GM19452 (cell line): ENCODE measurements around the gene CTSE.

Experiments used
- ATAC-seq: cut with Tn5 transposase; IDR thresholded peaks from one replicate; pipeline ENCODE4 v1.9.1; 2021; ENCODE audit not compliant: unreplicated experiment

The CTSE gene

DNA sequence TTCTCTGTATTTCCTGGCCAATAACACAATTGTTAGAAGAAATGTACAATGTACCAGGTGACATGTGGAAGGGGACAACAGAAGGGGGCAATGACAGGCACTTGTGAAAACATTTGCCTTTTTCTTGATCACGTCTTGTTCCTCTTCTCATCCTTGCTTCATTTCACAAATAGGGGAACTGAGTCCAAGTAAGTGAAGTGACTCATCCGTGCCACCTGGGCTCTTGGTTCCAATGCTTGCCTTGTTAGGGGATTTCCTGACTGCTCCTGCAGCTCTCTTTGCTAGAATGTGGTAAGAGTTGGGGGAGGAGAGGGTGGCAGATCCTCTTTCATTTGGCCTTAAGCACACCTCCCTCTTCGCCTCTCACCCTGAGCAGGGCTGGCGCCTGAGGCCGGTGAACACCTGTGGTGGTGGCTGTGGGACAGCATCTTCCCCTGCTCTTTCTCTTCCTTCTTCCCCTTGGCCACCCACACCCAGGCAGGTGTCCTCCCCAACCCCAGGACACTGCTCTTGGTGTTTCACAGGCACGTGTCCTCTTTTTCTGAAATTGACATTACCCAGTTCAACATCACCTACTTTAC is 27.1 kb upstream of the CTSE start:
- peak; percentile 82 for ATAC-seq

DNA sequence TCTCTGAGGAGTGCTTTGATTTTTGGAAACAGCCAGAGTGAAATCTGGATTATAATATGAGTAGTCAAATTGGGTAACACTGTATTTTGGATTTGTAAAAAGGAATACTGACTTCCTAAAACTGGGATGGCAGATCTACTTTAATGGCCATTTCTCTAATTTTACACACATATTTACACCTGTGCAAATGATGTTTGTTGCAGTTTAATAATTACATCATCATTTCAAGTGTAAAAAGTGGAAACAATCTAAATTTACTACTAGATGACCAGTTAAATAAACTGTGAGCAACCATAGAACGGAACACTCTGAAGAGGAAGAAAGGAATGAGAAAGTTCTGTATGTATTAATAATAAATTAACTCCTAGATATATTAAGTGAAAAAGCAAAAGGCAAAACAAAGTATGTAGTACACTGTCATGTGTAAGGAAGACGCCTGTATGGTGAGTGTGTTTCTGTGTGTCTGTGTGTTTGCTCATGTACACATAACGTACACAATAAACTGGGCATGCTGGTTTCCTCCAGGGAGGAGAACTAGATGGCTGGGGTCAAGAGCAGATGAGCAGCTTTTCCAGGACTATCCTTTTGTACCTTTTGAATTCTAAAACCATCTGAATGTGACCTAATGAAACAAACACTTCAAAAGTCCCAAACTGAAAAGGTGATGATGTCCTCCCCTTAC is 26.4 kb upstream of the CTSE start:
- no peak for ATAC-seq

DNA sequence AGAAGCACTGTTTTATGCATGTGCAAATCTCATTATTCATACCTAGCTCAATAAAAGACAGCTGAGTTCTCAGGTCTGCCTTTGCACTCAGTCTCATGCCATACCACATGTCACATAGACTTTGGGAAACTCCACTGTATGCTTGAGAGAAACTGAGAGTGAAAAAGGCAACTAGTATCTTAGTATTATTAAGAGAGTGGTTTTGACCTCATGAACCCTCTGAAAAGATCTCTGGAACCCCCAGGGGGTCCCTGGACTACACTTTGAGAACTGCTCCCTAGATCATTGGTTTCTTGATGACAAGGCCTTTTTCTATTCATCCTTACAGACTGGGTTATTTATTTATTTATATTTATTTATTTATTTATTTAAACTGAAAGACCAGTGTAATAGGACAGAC is 25.6 kb upstream of the CTSE start:
- peak; percentile 40 for ATAC-seq

DNA sequence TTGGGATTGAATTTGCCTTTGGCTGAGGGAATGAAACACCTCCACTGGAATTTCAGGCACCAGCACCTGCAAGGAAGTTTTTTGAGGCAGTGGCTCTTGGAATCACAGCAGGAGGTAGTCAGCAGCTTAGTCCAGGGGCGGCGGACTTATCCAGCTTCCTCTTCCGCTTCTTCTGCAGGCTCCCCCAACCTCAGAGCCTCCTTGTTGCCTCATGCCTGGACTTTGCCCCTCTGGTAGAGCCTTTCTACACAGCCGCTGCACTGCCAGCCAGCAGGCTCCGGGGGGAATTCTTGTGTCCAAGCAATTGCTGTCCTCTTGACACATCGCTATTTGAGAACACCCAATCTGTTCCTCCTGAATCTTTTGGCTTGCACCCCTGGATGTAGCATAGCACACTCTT is 24.9 kb upstream of the CTSE start:
- ATAC-seq = no peak

DNA sequence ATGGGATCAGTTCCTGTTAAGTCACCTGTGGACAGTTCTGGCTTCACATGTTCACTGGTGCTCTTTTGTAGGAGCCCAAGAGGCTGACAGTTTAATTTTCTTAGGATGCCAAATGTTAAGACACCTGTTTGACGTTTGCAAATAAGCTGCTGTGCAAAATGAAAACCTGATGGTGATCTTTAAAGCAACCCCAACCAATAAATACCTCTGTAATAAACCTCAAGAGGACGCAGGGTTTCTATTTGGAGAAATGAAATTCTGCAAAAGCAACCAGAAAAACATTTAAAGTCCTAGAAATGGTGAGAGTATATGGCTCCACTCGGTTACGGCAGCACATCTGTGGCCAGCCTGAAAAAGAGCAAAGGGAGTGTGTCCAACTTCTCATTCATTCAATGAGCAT is 23.6 kb upstream of the CTSE start:
- ATAC-seq = no peak

DNA sequence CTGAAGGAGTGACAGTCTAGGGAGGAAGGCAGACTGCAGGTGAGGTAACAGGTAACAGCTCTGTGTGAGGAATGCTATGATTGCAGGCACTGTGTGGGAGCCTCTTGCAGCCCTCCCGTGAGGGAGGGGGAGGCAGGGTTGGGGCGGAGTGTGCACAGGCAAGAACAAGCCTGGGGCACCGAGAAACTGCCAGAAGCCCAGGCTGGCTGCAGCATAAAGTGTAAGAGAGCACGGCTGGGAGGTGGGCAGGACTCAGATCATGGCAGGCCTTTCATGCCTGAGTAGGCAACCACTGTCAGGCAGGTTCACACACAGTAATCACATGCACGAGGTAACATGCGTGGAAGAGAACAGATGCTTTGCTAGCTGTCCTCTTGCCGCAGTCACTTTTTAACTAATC is 17.9 kb upstream of the CTSE start:
- peak; percentile 76 for ATAC-seq

DNA sequence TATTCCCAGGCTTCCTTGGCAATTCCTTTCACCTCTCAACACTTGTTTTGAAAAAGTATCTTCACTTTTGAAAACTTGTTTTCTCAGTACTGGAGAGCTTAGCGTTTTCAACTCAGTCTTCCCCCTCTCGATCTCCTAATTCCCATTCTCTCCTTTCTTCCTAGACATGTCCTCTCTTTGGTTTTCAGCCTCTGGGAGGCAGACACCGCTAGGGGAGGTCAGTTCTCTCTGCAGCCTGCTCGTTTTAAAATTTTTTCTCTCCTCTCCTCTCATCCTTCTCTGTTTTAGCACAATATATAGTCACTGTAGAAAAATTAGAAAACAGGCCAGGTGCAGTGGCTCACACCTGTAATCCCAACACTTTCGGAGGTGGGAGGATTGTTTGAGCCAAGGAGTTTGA is 16.6 kb upstream of the CTSE start:
- no peak for ATAC-seq

DNA sequence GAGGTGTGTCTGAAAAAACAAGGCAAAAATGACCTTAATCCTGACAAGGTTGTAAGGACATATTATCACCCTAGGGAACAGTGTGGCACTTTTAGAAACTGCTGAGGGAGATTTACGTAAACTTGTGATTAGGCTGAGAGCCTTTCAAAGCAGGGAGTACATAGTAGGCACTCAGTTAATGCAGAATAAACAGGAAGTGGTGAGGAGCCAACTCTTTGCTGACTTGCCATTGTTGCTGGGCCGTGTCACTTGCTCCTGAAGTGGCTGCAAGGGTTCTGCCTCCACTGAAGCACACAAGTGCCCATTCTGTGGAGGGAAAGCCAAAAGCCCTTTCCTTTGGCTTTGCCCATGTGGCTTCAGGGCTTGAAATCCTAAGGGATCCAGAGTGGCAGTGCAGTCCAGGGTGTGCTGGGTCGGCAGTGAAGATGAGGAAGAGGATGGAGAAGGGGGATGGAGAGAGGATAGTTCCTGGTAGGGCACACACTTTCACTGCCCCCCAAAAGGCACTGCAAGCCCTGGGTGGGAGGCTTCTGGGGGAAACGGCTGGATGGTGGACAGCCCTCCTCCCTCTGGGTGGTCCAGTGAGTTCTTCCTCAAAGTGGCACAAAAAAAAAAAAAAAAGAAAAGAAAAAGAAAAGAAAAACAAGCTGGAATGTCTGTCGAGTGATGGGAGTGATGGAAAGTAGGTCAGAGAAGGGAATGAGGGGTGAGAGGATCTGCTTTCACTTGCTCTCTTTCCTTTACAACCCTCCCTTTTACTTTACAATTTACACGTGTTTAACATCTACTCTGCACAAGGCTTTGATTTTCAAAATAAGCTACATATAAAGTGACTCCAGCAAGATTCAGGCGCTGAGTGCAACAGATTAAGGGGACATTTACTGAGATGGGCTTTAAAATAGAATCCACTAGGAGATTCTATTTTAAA is 15.6 kb upstream of the CTSE start:
- no peak for ATAC-seq

DNA sequence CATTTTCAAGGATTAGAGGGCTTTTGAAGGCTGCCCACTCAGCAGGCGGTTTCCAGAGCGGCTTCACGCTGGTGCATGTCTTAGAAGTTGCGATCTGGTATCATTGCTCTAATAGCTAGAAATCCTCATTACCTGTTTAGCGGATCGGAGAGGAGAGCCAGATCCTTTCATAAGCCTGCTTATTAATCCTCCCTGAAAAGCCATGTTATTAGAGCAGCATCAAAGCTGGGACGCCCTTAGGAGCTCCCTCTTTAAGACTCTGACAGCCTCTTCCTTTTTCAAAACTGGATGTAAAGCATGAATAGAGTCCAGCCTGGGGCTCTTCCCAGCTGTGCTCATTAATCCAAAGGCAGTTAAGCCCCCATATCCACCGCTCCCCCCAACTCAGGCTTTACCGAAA is 13.9 kb upstream of the CTSE start:
- ATAC-seq = no peak

DNA sequence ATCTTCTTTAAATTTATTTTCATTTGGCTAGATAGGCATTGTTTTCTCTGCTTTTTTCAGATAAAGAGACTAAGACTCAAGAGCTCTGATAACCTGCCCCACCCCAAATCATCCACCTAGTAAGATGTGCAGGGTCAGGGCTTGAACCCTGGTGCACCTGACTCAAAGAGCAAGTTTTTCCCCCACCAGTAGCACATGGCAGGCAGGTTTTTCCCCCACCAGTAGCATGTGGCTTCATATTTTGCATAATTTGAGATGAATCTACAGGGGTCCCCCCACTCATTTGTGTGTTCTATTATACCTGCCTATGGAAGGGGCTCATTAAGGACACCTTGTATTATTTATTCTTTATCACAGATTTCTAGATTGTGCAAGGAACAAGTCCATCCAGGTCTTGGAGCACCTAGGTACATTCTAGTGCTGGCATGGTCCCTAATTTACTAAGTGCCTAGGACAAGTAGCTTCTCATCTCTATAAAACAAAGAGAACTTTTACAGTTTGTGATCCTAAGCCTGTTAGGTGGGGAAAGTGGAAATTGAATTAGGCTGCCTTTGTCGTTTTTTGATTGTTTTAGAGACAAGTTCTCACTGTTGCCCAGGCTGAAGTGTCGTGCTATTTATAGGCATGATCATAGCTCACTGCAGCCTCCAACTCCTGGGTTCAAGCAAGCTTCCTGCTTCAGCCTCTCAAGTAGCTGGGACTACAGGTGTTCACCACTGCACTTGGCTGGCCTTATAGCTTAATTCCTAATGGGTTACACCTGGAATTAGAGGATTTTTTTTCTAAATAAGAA is 13.2 kb upstream of the CTSE start:
- no peak for ATAC-seq

DNA sequence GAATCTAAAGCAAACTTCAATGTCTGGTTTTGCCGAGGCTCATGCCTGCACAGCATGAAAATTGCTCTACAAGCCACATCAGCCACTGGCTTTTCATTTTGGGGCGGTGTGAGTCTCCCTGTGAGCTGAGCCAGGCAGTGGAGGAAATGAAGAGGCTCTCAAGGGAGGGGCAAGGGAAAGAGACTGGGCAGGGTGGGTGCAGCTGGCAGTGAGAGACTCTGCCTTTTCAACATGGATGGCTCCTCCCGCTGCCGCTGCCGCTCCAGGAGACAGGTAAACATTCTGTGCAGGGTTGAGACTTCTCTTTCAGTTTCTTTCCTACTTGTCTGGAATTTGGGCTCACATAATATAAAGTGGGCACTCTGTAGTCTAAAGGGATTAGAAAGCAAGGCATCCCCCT is 11.3 kb upstream of the CTSE start:
- no peak for ATAC-seq

DNA sequence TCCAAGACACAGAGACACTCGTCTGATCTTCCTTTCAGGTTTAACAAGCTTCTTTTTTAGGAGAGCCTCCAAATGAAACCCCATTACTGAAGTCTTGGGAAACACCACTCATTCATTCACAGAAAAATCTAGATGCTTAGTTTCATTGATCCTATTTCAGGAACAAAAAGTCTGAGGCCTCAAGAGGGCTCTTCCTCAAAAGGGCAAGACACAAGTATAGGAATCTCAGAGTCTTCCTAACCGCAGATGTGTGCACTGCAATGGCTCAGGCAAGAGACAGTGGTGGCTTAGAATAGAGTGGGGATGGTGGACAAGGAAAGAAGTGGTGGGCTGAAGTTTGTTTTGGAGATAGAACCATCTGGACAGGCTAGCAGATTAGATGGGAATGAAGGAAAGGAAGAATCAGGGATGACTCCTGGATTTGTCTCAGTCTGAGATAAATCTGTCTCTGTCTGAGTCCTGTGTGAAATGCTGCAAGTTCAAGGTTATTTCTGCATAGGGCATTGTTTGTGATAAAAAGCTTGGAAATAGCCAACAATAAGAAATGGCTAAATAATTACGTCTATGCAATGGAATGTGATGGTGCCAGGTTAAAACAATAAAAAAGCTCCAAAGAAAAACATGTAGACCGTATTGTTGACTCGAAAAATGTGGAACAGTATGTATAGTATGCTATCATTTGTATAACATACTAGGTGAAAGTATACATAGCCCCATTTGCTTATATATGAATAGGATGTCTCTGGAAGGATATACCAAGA is 8.9 kb upstream of the CTSE start:
- no peak for ATAC-seq

DNA sequence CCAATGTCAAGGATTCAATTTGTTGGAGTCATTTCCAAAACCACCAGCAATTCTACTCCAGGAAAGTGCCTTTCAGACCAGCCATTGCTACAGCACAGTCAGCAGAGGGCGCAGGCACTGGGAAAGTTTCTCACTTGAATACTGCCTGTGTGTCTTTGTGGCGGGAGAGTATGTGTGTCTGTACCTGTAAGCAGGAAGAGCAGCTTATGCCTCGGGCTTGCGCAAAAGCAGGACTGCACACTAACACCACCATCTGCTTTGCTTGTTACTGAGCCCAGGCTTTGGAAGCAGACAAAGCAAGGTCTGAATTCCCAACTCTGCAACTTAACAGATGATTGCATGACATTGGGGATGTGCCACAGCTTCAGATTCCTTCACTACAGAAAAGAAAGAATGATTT is 7.0 kb upstream of the CTSE start:
- ATAC-seq = peak; percentile 71

DNA sequence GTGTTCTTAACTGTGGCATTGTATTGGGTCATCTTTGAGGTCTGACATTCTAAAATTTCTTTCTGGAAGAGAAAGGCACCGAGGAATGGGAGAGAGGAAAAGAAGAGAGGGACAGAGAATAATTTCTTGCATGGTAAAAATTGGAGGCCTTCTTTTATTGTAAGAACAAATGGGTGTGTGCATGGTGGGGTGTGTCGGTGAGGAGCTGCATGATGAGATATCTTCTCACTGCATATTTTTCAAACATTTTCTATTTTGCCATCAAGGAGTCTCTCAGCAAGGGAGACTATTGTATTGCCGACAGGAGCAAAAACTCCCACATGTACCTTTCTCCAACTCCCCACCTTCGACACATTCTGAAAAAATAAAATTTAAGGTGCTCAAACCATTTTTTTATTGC is 6.5 kb upstream of the CTSE start:
- ATAC-seq = no peak

DNA sequence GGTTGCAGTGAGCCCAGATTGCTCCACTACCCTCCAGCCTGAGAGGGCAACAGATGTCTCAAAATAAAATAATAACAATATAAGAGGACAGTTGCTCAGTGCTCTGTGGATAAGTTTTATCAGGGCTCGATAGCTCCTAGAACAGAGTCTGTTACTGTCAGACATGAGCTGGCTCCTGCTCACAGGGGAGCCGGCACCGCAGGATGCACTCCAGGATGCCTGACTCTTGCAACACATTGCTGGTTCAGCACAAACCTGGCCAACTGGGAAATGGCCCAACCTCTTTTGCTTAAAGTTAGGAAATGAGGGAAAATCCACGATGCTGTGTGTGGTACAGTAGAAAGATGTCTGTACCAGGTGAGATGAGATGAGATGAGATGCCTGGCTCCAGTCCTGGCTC is 5.8 kb upstream of the CTSE start:
- ATAC-seq = no peak

DNA sequence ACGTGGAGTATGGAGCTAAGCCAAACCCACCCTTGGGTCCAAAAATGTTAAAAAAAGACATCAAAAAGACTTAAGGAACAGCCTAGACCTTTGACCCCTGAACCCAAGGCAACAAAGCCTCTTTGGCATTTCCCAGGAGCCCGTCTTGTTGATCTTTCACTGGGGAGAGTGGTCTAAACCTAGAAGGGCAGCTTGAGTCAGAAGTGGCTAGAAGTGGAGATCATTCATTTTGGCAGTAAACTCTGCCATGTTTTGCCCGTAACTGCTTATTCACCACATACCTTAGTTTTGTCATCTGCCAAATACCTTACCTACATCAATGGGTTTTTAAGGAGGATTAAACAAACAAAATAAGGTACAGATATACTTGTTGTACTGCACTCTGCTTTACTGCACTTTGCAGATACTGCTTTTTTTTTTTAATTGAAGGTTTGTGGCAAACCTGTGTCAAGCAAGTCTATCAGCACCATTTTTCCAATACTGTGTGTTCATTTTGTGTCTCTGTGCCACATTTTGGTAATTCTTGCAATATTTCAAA is 1.7 kb upstream of the CTSE start:
- no peak for ATAC-seq

DNA sequence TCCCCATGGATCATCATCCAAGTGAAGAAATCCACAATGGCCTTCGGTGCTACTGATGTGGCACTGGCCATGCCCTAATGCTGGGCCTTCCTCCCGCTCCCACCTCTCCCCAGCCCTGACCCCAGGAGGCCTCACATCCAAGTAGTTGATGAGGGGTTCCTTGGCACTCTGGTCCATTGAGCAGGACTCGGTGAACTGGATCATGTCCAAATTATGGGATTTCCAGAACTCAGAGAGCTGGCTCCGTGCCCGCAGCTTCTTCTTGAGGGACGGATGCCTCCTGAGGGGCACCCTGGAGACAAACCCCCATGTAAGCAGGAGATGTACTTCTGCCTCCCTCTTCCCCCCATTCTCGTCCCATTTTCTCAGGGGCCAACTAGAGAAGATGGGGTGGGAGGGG is 929 bp downstream of the CTSE start:
- no peak for ATAC-seq

DNA sequence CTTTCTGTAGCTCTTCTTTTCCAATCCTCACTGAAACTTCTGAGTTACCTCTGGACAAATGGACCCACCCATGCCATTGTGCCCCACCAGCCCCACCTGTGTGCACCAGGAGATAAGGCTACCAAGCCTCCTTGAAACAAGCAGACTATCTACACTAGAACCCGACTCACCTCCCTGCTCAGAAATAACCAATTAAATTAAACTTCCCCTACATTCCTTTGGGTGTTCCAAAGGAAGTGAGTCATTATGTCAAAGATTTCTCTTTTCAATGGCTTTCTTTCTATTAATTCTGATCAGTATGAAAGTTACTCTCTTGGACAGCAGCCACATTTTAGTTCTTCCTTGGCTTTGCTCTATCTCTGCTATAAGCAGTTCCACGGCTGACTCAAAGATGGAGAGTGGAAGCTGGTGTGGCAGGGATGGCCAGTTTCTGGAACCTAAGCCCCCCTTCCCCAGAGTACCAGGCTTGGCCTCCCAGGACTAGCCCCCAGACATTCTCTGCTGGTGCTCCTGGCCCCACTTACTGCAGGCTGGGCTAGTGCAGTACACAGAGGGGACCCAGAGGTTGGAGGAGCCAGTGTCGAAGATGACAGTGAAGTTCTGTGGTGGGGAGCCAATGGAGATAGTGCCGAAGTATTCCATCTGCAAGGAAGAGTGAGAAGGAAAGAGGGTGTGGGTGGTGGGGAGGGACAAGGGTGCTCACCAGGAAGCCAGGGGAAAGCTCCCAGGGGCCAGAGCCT is 1.9 kb downstream of the CTSE start:
- no peak for ATAC-seq

DNA sequence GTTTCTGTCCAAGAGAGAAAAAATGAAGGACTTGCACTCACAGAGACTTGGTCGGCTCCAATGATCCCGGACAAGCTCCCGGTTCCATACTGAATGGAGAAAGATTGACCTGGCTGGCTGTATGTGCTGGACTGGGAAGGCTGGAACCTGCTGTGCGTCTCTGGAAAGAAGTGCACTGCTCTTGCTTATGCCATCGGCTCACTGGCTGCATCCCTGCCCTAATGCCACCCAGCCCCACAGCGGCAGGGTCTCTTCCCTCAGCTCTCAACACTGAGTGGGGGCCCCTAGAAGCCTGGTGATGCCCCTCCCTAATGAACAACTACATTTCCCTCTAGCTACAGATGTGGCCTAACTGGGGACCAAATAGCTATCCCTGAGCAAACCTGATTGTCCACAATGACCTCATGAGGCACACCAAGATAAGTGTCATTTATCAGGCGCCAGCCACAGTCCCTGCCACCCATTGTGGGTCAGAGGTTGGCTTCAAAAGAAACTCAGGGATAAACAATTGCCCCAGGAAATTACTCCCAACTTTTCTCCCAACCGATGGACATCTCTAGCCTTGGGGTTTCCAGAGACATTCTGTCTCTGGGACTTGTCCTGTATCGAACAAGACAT is 2.6 kb downstream of the CTSE start:
- ATAC-seq = no peak
